Adrenal gland (tissue), 12 donors: ENCODE results near the gene ZNF180. TPM values are rescaled to one million over a fixed set of nuclear protein-coding genes. Genes with fewer than 3 reads are reported as not detected.
A peak's percentile ranks its signal among the peaks of the same experiment; 100 is the strongest.
"Not testable (repeated sequence)": the region's sequence is repeated elsewhere in the genome, so short reads cannot be mapped to it uniquely, and the experiment has no call there.

Experiments
- DNase-seq, 7 donors: peaks; one replicate each; pipeline ENCODE4 v3.0.0-alpha.2; 2019 to 2020
- H3K27ac ChIP-seq, 5 donors: fragments of 200-600 bp; sonication (generic) in 4 of 5; 1 replicate in 3 of 5; 2 replicates in 2 of 5; pipeline versions ENCODE4 v1.5.1 to v1.8.0; 2016 to 2020; ENCODE audit warnings: mild to moderate bottlenecking in 1 of 5
- H3K27me3 ChIP-seq: fragments of 200-600 bp; 2 replicates; pipeline ENCODE4 v1.8.0; 2021
- H3K36me3 ChIP-seq, 2 donors: fragments of 200-600 bp; replicated peaks in 1 of 2; 1 replicate in 1 of 2; 2 replicates in 1 of 2; pipeline versions ENCODE4 v1.5.1 to v1.8.0; 2018 to 2022
- H3K4me1 ChIP-seq, 2 donors: fragments of 200-600 bp; replicated peaks in 1 of 2; 1 replicate in 1 of 2; 2 replicates in 1 of 2; pipeline versions ENCODE4 v1.5.1 to v1.8.0; 2018 to 2021
- H3K4me3 ChIP-seq, 4 donors: fragments of 200-600 bp; sonication (generic) in 3 of 4; one replicate each; pipeline ENCODE4 v1.5.1; 2016 to 2018
- H3K9me3 ChIP-seq, 3 donors: fragments of 200-600 bp; sonication (generic) in 1 of 3; replicated peaks in 1 of 3; 1 replicate in 2 of 3; 2 replicates in 1 of 3; pipeline versions ENCODE4 v1.5.1 to v1.8.0; 2016 to 2021
- CTCF ChIP-seq, 6 experiments: fragments of 450-650 bp in 4 of 6; fragments of 200-600 bp in 2 of 6; sonication (generic) in 1 of 6; IDR thresholded peaks; 1 replicate in 5 of 6; 2 replicates in 1 of 6; pipeline versions ENCODE4 v1.5.1 to v1.8.0; 2016 to 2021; ENCODE audit warnings: antibody characterized with exemption in 6 of 6, mild to moderate bottlenecking in 2 of 6, moderate library complexity in 1 of 6
- POLR2A ChIP-seq, 2 donors: fragments of 450-650 bp; IDR thresholded peaks; one replicate each; pipeline ENCODE4 v1.6.1; 2017; ENCODE audit warnings: antibody characterized with exemption in 2 of 2, mild to moderate bottlenecking in 2 of 2, moderate library complexity in 1 of 2
- WGBS, 4 donors: extraction: QIAGEN DNeasy Blood & Tissue Kit in 2 of 4; methylation state at CpG; one replicate each; pipeline versions ENCODE4 v1.1.5 to v1.1.7; 2013 to 2017; 5-methylcytosine and 5-hydroxymethylcytosine counted together
- intact Hi-C, 2 donors: fragments of 100-400 bp; cut with DNase I; formaldehyde crosslinking; loops; one replicate each; pipeline versions ENCODE4 v1.14.1 to v1.15.0; 2022 to 2023
- polyA plus RNA-seq, 3 donors: library from polyadenylated mRNA; stranded (reverse); fragments of 200-250 nt in 2 of 3; fragments of 350-450 nt in 1 of 3; fragmentation: Illumina TruSeq in 1 of 3; extraction: RNeasy Lipid Tissue Mini Kit (QIAGEN cat#74804) in 1 of 3; gene quantifications; one replicate each; pipeline ENCODE4 v1.2.3, GENCODE V29; 2013 to 2014
- total RNA-seq, 9 donors: library from RNA; depleted of rRNA in 4 of 9; stranded (reverse); fragments of >200 nt in 4 of 9; fragments of 120-200 nt in 1 of 9; fragmentation: NEBNext Ultra II Directional in 1 of 9; extraction: Animal tissue kit (Norgen Biotek cat#: 25700) in 1 of 9; gene quantifications; one replicate each; pipeline versions ENCODE4 v1.1.0 to v1.2.4, GENCODE V29; 2013 to 2023
- donor health status: healthy with polysubstance abuse.
- donor health status: Bipolar disorder and iron deficiency.
- donor health status: DM: yes; HTN: yes; CAD: no.
- donor health status: DM: no; HTN: no; CAD: no.
- donor health status: DM: no; HTN: no; CAD: no.
- donor health status: DM: yes; HTN: yes; CAD: no.

The ZNF180 gene
- total and polyA plus RNA-seq, 12 donors = 4.7 to 25.9 (median 10.6) TPM

- 79 to 100% (median 88%) methylated on average over 1 to 11 of the region's 13 CpGs for WGBS, 4 donors
- H3K27ac ChIP-seq, H3K36me3 ChIP-seq, H3K9me3 ChIP-seq, intact Hi-C loops, H3K27me3 ChIP-seq, H3K4me3 ChIP-seq, H3K4me1 ChIP-seq: not testable (repeated sequence)
- peak in 1 of 7 donors; percentile 17 for DNase-seq
Measured at GRCh38 chr19:44456016-44456415, 44.3 kb downstream of the ZNF180 start.

DNA sequence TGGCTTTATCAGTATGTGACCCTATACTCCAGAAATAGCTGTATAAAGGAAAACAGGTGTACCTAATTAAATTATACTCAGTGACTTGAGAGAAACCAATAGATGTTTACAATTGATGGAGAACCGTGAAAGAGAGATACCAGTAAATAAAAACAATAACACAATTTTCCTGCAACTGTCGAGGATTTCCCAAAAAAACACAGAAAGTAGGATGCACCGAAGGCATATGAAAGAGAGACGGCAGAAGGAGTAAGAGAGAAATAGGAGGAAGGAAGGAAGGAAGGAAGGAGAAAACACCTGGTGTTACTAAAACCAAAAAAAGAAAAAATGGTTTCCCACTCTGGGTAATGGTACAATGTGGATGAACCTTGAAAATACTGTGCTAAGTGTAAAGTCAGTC, 45.2 kb downstream of the ZNF180 start:
- 54 to 74% (median 68%) methylated on average over 4 of the region's 4 CpGs for WGBS, 4 donors
- DNase-seq = no peak
- Histone ChIP-seq H3K9me3 (peaks cover 0 to 6% (median 0%) of the 10 kb centered on the region in 3 donors), H3K36me3 (no peaks in the 10 kb centered on the region), H3K27me3 (no peaks in the 10 kb centered on the region), H3K27ac (no peak overlapping the region), H3K4me3 (no peak overlapping the region), H3K4me1 (no peaks in the 10 kb centered on the region)
- intact Hi-C loops = no loop called here
- TF ChIP-seq POLR2A (IDR thresholded peaks at IDR 0.05) = no peak
- TF ChIP-seq CTCF (IDR thresholded peaks at IDR 0.05) = no peak

DNA sequence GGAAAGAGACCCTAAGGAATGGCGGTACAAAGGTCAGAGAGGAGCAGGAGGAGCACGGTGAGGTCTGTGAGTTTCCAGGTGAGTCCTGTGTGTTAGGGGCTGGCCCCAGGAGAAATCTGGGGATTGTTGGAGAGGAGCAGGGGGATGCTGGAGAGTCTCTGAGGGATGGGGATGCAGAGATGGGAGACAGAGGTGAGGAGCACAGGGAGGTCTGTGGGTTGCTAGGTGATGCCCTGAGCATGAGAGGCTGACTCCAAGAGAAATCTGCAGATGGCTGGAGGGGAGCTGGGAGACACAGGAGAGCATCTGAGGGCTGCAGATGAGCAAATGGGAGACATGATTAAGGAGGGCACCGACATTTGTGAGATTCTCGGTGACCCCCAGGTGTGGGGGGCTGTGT, 48.0 kb downstream of the ZNF180 start:
- Histone ChIP-seq H3K4me3 (no peak overlapping the region), H3K27me3 (no peaks in the 10 kb centered on the region), H3K9me3 (peaks cover 0 to 6% (median 0%) of the 10 kb centered on the region in 3 donors), H3K4me1 (peaks cover 5% of the 10 kb centered on the region in 2 donors), H3K36me3 (no peaks in the 10 kb centered on the region), H3K27ac (no peak overlapping the region)
- intact Hi-C loops = no loop called here
- TF ChIP-seq POLR2A (IDR thresholded peaks at IDR 0.05) (no peak), CTCF (IDR thresholded peaks at IDR 0.05) (no peak)
- no peak for DNase-seq
- 80 to 93% (median 86%) methylated on average over 4 of the region's 4 CpGs for WGBS, 4 donors

GRCh38 chr19:44451687-44452086, 48.6 kb downstream of the ZNF180 start:
- WGBS, 4 donors = 84 to 92% (median 88%) methylated on average over 18 of the region's 18 CpGs
- H3K36me3 ChIP-seq = no peaks in the 10 kb centered on the region
- H3K27ac ChIP-seq = no peak overlapping the region
- intact Hi-C loops = no loop called here
- no peak for DNase-seq
- TF ChIP-seq POLR2A (IDR thresholded peaks at IDR 0.05) (no peak), CTCF (IDR thresholded peaks at IDR 0.05) (no peak)
- H3K4me1 ChIP-seq = peaks cover 5 to 7% of the 10 kb centered on the region in 2 donors
- H3K9me3 ChIP-seq = peaks cover 0 to 6% (median 0%) of the 10 kb centered on the region in 3 donors
- H3K4me3 ChIP-seq = no peak overlapping the region
- H3K27me3 ChIP-seq = no peaks in the 10 kb centered on the region

- no peak for TF ChIP-seq CTCF (IDR thresholded peaks at IDR 0.05)
- TF ChIP-seq POLR2A (IDR thresholded peaks at IDR 0.05) = peak in 1 of 2 donors; percentile 26
- Histone ChIP-seq H3K36me3 (no peaks in the 10 kb centered on the region), H3K4me3 (peak within 1 kb of the TSS in 2 of 4 donors; percentile 76 to 77), H3K4me1 (peaks cover 5 to 7% of the 10 kb centered on the region in 2 donors), H3K27ac (peak within 1 kb of the TSS in 2 of 5 donors; percentile 30 to 69), H3K27me3 (no peaks in the 10 kb centered on the region), H3K9me3 (peaks cover 0 to 9% (median 0%) of the 10 kb centered on the region in 3 donors)
- DNase-seq = peak; percentile 82 to 95 (median 90)
- 3 to 7% (median 5%) methylated on average over 16 to 45 of the region's 45 CpGs for WGBS, 4 donors
- intact Hi-C loops = no loop called here
Measured at GRCh38 chr19:44447916-44448674, 52.2 kb downstream of the ZNF180 start, which contains the start of gene ZNF229. Gene ZNF229 (minus strand): TSS chr19:44448472. CDS start chr19:44442847, 5,625 bp downstream.
